Kidney epithelial cell (primary cell): ENCODE measurements around the gene GFRA1. TPM values are rescaled to one million over a fixed set of nuclear protein-coding genes. Genes with fewer than 3 reads are reported as not detected.
"Not testable (repeated sequence)": the region's sequence is repeated elsewhere in the genome, so short reads cannot be mapped to it uniquely, and the experiment has no call there.

Experiments
- DNase-seq: peaks from one replicate; pipeline ENCODE4 v3.0.0-alpha.2; 2010; ENCODE audit warnings: low read depth
- H3K27me3 ChIP-seq: 2 replicates; pipeline ENCODE4 v1.6.0; 2011; ENCODE audit warnings: low read length; ENCODE audit not compliant: control insufficient read depth, insufficient read depth
- H3K36me3 ChIP-seq: 2 replicates; pipeline ENCODE4 v1.5.1; 2011; ENCODE audit warnings: low read length; ENCODE audit not compliant: control insufficient read depth, insufficient read depth
- H3K4me3 ChIP-seq: 2 replicates; pipeline ENCODE4 v1.5.1; 2011; ENCODE audit warnings: low read depth, mild to moderate bottlenecking, control low read depth, low read length
- total RNA-seq: library from RNA; depleted of rRNA; stranded (reverse); fragments of >200 nt; gene quantifications from 2 replicates; pipeline ENCODE4 v1.2.3, GENCODE V29; 2015
- TF ChIP-seq, protein P1 (sequence below): IDR thresholded peaks from 2 replicates; pipeline ENCODE4 v1.5.1; 2011; ENCODE audit warnings: mild to moderate bottlenecking, moderate library complexity, low read length, control low read depth, inconsistent platforms; ENCODE audit not compliant: insufficient read depth, poor library complexity, severe bottlenecking

The GFRA1 gene
- total RNA-seq, 1 donor from 2014 or later, result 1.6 TPM

- DNase-seq, result no peak
- Histone ChIP-seq H3K36me3 (no peaks in the 10 kb centered on the region), H3K27me3 (no peaks in the 10 kb centered on the region), H3K4me3 (no peak overlapping the region)
- TF ChIP-seq, protein P1, sequence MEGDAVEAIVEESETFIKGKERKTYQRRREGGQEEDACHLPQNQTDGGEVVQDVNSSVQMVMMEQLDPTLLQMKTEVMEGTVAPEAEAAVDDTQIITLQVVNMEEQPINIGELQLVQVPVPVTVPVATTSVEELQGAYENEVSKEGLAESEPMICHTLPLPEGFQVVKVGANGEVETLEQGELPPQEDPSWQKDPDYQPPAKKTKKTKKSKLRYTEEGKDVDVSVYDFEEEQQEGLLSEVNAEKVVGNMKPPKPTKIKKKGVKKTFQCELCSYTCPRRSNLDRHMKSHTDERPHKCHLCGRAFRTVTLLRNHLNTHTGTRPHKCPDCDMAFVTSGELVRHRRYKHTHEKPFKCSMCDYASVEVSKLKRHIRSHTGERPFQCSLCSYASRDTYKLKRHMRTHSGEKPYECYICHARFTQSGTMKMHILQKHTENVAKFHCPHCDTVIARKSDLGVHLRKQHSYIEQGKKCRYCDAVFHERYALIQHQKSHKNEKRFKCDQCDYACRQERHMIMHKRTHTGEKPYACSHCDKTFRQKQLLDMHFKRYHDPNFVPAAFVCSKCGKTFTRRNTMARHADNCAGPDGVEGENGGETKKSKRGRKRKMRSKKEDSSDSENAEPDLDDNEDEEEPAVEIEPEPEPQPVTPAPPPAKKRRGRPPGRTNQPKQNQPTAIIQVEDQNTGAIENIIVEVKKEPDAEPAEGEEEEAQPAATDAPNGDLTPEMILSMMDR, result no peak
These were observed 234.7 kb downstream of the GFRA1 start for GRCh38 chr10:116038259-116038658.

- not testable (repeated sequence) for H3K36me3 ChIP-seq, H3K27me3 ChIP-seq, DNase-seq, H3K4me3 ChIP-seq
These were observed 237.6 kb downstream of the GFRA1 start for GRCh38 chr10:116035406-116035805.

GRCh38 chr10:116030576-116030975 is 242.4 kb downstream of the GFRA1 start:
- DNase-seq, result no peak
- H3K4me3 ChIP-seq, result no peak overlapping the region
- no peaks in the 10 kb centered on the region for H3K36me3 ChIP-seq
- no peaks in the 10 kb centered on the region for H3K27me3 ChIP-seq
- TF ChIP-seq, protein P1, result no peak

DNA sequence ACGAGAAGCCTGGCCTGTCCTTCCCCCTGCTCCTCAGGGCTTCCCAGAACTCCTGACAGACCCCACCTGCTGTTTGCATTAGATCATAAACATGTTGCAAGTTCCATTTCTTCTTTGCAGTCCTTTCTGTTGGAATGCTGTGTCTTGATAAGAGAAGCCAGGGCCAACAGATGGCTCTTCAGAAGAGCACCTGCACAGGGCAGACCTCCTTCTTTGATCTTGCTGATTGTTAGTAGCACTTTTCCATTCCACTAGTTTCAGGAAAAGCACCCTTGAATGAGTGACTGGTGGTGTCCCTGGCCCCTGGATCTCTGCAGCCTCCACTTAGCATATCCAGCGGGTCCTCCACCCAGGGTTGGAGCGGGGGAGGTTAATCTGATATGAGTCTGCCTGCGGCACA is 243.2 kb downstream of the GFRA1 start:
- H3K27me3 ChIP-seq, result no peaks in the 10 kb centered on the region
- DNase-seq, result no peak
- TF ChIP-seq, protein P1, result no peak
- no peak overlapping the region for H3K4me3 ChIP-seq
- no peaks in the 10 kb centered on the region for H3K36me3 ChIP-seq

GRCh38 chr10:116027355-116027754 is 245.7 kb downstream of the GFRA1 start:
- no peak overlapping the region for H3K4me3 ChIP-seq
- TF ChIP-seq, protein P1, result no peak
- no peaks in the 10 kb centered on the region for H3K27me3 ChIP-seq
- no peak for DNase-seq
- H3K36me3 ChIP-seq, result no peaks in the 10 kb centered on the region

DNA sequence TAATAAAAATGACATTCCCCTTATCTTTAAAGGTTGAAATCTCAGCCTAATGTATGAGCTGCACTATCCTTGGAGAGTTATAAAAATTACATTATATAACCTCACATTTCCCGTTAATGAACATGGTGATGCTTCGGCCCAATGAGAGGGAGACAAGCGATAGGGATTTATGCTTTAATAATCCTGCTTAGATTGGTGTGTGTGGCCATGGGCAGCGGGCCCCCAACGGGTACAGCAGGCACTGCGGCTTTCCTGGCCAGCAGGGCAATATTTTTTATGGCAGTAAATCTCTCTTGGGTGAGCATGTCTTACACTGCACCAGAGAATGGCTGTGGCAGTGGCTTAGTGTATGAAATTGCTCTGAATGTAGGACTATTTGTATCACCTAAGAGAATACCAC is 246.3 kb downstream of the GFRA1 start:
- DNase-seq, result no peak
- Histone ChIP-seq H3K36me3 (no peaks in the 10 kb centered on the region), H3K27me3 (no peaks in the 10 kb centered on the region), H3K4me3 (no peak overlapping the region)
- TF ChIP-seq, protein P1, result no peak

DNA sequence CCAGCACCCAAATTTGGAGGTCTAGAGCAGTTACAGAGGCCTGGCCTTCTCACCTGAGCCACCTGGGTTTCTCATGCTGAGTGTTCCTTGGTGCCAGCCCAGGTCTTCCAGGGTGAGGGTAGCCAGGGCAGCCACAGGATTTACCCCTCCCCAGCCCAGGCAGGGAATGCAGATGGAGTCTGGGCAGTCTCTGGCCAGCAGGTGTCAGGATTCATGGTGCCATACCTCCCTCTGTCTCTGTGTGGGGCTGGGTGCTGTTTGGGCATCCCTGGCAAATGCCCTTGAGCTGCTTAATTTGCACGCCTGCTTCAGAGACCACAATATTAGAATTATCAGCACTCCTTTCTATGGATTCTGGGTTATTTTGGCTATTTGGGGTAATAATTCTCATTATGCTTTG is 246.7 kb downstream of the GFRA1 start:
- Histone ChIP-seq H3K36me3 (no peaks in the 10 kb centered on the region), H3K4me3 (no peak overlapping the region), H3K27me3 (no peaks in the 10 kb centered on the region)
- TF ChIP-seq, protein P1, result peak; percentile 34
- DNase-seq, result no peak
